Stimulated activated CD8-positive, alpha-beta memory T cell treated with anti-CD3 and anti-CD28 coated beads, Interleukin-2, amount 100 ng/mL, for 1 hour (primary cell): Measurements from ENCODE around the gene ZBTB20.
A peak's percentile ranks its signal among the peaks of the same experiment; 100 is the strongest.
"Not testable (repeated sequence)": the region's sequence is repeated elsewhere in the genome, so short reads cannot be mapped to it uniquely, and the experiment has no call there.

Source experiments
- DNase-seq, 2 donors: peaks; one replicate each; pipeline ENCODE4 v3.0.0-alpha.2; 2020; ENCODE audit warnings: low read depth in 2 of 2

ZBTB20 gene

DNA sequence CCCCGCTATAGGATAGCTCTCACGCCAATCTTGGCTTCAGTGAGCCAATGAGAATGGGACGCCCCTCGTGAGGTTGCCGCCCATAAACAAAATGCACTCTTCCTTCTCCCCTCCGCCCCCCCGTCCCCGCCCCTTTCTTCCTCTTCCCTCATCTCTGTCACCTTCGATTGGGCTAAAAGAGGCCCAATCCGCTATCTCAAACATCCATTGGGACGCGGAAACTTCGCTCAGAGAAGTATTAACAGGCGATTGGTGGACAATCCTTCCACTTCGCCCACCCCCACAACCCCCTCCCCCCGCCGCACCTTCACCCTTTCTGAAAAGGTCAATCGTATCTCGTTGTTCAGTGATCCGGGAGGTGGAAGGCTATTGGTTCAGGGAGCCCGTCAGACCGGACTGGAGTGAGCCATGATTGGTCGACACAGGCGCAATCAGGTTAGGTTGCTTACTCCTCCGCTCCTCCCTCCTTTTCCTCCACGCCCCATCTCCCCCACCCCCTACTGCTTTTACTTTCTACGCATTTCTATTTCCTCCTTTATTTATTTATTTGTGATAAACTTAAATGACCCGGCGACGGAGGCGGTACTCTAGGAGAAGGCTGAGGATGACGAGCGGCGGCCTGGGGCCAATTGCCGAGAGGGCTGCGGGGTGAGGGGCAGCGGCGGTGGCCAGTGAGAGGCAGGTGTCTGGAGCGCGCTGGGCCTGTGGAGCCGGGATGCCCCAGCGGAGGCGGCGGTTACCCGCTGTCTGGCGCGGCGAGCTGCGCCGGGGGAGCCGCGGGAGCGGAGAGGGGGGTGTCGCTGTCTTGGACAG lies 447 bp upstream of the ZBTB20 start:
- peak; percentile 88 to 91 for DNase-seq

DNA sequence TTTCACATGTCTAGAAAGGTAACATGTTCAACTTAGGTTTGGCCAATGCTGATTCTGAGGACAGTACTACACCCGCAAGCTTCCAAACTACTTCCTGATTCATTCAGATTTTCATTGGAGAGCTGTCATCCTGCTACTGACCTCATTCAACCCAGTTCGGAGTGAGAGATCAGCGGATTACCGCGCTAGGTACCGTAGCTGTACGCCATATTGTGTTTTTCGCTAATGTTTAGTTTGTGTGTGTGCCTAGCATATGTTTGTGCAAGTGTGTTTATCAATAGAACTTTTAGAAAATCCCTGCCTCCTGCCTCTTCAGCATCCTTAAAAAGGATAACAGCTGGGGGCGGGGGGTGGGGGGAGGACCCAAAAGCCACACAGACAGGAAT lies 1.1 kb downstream of the ZBTB20 start:
- peak in 1 of 2 donors; percentile 11 for DNase-seq

DNA sequence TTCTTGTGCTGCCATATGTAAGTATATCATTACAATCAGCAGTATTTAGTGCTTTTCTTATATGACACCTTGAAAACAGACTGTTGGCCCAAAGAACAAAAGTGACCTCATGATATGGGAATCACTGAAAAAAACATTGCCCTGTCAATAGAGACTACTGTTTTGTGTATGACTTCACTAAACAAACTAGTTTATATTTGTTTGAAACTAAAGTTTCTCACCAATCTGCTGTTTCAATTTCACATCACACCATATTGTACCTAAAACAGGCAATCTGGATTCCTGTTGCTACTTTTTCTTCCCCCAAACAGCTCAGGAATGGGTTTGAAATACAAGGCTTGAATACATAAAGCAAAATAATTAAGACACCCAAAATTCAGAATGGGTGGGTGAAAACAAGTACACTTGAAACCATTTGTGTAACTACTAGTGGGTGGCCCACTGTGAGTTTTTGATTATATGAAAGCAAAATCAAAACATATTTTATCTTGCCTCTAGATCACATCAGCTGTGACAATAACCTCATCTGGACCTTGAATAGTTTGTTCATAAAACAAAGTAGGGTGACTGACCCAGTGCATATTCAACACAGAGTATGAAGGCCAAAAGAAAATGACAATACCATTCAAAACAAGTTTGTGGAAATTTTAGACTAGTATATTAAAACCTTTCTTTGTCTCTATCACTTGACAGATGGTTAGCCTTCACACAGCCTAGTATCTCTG lies 5.9 kb downstream of the ZBTB20 start:
- no peak for DNase-seq

DNA sequence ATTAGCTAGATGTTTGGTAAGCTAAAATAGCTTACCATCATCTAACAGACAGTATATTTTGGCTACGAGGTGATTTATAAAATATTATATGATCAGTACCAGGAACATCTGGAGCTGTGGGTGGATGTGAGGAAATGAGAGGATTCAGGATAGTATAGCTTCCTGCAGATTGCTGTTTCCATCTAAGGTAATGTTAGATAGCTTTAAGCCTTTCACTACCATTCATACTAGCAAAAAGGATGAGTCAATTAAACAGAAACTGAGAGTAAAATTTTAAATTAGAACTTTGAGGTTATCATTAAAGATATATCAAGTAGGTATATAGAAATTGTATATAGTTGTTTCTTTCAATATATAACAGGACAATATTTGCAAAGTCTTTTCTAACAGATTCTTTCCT lies 8.0 kb downstream of the ZBTB20 start:
- DNase-seq, result no peak

DNA sequence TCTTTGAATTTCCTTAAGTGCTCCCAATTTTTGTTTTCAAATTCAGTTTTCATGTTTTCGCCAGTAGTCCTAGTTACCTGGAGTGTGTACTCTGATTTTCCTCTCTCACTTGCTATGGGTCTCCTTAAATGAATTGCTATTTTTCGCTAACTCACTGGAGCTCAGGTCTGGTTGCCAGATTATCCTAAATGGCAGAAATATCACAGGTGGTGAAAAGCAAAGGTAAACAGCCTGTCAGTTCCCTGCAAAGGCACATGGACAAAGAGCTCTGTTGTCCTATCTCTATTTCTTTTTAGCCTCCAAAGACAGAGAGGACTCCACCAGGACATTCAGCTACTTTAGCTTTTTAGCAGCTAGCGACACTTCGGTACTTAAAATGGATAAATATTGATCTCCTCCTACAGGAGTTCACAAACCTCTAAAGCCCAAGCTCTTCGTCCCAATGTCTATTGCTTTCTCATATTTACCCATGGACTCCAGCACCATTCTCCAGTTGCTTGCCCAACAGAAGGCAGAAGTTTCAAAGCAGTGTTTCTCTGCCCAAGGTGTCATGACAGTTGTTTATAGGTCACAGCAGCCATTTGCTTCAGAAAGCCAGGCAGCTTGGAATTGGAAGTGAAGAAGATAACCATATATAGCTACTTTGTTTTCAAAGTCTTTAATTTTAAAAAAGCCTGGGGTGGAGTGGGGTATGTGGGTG lies 12.3 kb downstream of the ZBTB20 start:
- no peak for DNase-seq

DNA sequence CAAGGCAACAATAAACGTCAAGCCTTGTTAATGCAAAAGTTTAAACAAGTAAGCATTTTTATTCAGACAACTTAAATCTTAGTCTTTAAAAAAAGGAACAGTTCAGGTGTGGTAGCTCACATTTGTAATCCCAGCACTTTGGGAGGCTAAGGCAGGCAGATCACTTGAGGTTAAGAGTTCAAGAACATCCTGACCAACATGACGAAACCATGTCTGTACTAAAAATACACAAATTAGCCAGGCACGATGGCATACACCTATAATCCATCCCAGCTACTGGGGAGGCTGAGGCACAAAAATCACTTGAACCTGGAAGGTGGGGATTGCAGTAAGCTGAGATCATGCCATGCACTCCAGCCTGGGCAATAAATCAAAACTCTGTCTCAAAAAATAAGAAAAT lies 19.9 kb downstream of the ZBTB20 start:
- no peak for DNase-seq

DNA sequence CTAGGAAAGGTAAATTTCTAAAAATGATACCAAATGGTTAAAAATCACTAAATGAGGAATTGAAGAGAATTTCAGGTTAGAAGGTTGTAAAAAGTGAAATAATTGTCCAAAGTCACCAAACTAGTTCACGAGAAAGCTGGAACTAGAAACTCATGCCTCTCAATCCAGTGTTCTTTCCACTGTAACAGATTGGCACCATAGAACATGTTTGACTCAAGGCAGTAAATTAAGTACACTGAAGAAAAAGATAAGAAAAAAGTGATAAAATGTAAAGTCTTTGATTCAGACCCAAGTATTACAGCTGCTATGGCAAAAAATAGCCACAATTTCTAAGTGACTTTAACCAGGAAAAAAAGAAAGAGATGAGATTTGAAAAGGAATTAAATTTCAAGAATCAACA lies 26.5 kb downstream of the ZBTB20 start:
- DNase-seq, result no peak

DNA sequence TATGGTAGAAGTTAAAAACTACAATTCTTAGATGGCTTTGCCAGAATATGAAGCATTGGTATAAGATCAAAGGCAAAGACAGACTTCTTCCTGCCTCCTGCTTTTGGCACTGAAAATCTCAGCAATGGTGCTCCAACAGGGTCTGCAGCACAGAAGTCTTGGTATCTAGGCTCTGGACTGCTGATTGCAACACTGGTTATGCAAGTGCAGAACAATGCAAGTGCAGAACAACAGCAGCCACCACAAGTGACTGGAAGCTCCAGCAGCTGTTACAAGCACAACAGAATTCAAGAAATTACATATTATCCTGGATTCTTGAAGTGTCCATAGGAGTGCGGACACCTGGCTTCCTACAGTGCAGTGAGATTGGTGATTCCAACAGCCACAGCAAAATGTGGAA lies 33.7 kb downstream of the ZBTB20 start:
- no peak for DNase-seq

DNA sequence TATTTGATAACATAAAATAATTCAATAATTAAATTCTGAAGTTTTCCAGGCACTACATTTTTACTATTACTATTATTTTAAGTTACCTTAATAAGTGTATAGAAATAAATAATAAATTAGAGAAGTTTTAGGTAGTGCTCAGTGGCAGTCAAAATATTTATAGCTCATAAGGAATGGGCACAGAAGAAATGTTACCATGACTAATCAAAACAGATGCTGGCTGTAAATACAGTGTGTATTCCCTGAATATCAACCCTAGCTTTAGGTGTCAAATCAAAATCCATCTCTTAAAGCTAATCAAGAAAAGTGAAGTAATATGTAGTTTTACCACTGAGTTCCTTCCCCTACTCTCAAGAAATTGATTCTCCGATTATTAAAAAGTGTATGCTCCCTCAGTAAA lies 35.5 kb downstream of the ZBTB20 start:
- no peak for DNase-seq

DNA sequence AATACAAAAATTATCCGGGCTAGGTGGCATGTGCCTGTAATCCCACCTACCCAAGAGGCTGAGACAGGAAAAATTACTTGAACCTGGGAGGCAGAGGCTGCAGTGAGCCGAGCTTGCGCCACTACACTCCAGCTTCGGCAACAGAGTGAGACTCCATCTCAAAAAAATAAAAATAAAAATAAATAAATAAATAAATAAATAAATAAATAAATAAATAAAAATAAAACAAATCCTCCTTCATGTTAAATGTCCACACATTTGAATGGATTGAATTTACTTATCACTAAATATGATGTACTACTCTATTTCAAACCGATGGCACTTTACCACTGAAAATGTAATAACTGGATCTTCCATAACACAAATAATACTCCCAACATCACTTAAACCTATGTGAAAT lies 36.3 kb downstream of the ZBTB20 start:
- DNase-seq, result no peak

DNA sequence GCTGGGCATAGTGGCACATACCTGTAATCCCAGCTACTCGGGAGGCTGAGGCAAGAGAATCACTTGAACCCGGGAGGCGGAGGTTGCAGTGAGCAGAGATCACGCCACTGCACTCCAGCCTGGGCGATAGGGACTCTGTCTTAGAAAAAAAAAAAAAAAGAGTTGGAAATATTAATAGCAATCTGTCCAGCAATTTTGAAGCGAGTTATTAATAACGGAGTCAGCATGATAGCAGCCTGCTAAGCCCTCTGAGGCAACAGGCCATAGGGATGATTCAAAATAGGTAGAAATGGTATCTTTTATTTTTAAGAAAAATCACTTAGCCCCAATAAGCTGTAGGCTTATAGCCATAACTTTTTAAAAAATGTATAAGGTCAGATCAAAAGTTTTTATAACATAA lies 37.0 kb downstream of the ZBTB20 start:
- not testable (repeated sequence) for DNase-seq

DNA sequence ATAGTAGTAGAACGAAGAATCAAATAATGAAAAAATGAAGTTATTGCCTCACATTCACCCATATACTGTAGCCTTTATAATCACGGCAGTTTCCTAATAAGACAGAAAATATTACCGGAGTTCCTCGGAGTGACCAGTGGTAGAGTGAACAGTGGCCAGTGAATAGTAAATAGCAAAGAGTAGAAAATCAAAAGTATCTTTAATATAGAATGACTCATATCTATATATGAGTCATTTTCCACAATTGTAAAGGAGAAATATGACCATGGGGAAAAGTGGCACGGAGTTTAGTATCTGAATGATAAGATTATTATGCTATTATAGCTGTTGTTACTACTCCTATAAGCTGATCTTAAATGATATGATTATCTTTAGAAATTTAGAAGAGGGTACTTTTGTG lies 38.5 kb downstream of the ZBTB20 start:
- DNase-seq, result no peak

DNA sequence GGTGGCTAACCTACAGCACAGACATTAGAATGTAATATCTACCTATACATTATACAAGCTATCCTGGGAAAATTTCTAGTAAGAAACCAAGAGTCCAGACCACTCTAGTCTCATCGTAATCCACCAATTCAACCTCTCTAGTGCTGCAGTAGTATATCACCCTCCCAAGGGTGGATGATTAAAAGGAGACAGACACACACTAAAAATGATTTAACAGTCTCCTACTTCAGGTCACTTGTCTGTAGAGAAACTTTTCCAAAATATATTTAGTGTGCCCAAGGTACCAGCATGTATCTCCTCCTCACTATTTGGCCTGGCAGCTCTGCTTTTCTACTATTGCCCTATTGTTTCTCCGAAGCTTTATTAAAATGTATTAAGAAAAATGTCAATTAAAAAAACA lies 45.0 kb downstream of the ZBTB20 start:
- no peak for DNase-seq

DNA sequence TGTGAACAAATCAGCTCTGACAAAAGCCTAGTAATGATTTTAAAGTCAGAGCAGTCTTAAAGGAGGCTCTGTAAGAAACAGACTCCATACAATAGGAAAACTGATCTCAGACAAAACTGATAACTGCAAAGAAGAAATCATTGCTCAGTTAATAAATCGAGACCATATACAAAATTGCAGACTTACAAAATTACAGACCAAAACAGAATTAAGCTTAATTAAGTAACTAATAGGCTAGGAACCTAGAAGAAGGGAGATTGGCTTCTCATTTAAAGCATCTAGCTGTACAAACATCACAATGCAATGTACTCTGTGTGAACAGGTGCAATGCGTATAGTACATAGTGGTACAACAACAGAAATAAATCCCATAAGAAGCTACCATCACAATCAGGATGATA lies 46.3 kb downstream of the ZBTB20 start:
- DNase-seq, result no peak

DNA sequence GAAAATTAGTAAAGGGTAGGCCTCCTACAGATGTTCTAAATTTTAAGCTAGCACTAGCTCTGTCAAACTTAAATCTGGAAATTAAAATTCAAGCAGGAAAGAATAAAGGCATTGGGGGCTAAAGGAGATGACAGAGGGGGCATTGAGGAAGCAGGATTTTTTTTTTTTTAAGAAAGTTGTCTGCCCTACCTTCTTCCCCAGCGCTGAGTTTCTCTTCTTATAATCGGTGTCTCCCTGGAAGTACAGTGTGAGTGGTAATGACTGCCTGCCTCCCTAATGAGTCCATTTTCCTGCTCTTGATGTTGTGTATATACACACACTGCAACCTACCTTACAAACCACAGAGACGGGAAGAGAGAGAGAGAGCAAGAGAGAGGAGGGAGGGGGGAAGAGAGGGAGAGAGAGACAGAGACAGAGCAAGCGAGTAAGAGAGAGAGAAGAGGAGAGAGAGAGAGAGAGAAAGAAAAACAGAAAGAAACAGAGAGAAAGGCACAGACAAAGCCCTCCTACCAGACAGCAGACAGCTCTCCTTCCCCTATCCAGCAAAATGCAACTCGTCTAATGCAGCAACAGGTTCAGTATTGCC lies 47.0 kb downstream of the ZBTB20 start:
- DNase-seq, result no peak

DNA sequence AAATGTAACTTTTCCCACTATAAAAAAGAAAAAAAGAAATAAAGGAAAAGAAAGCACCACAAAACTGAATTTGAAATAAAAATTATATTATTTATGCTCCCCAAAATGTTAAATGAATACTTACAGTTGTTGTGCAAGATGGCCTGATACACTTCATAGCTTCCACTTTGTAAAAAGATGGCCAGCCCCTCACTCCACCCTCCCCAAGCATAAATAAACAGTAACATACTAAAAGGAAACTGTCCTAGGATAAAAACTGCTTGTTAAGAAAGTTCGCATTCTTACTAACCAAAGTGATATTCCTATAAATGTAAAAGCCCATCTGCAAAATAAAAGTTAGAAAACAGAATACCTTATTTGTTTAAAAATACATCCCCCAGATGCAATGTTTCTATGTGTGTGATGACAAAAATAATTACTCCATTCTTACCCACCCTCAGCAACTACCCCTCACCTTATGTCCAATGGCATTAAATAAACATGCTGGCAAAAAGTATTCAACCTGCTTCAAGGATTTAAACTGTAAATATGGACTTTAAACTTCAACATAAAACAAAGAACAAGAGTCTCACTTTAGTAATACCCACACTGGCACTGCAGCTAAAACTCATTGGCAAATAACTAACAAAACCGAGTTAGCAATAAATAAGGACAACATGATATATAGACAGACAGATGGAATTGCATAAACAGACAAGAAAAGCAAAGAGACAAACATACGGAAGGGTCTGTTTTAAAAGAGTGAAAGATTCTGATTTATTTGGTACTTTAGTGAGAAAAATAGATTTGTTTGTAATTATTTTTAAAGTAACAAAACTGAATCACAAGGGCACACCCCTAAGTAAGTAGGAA lies 47.7 kb downstream of the ZBTB20 start:
- no peak for DNase-seq

DNA sequence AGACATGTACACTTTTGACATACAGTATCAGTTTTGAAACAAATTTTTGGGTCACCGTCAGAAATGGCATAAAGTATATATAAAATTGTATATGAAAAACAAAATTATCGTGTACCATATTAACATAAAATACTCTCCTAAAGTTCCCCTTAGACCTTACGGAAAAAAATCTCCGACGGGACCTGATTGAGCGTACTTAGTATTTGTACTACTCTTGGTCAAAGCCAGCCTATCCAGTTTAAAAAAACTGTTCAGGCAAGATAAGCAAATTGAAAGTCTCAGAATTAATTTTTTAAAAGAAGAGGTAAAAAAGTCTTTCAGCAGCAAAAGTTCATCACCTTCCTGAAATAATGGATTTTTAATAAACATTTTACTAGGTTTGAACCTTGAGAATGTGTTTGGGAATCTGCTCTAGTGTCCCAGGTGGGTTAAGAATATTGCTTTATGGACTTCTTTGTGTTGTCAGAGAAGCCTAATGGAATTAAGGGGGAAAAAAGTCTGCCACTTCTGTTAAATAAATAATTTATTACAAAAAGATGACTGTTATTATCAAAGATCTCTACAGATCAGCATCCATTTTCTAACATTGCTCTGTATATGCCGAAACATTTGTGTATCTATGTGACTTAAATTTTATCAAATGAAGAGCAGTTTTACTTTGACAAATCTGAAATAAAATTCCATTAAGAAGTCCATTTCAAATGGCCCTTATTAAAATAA lies 48.6 kb downstream of the ZBTB20 start:
- no peak for DNase-seq

DNA sequence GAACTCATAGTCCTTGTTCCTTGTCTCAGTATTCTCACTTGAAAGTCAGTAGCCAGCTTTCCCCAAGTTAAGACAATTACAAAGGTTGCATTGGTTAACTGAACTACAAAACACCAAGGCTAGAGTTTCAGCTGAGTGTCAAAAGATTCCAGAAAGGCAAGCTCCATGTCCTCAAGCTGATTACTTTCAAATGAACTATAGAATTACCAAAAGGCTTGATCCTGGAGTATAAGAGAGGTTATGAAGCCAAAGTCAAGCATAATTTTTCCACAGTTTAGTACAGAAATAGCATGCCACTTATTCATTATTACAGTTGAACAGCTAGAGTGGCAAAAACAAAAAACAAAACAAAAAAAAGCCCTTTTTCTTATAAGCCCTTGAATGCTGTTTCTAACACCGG lies 51.9 kb downstream of the ZBTB20 start:
- DNase-seq, result no peak

DNA sequence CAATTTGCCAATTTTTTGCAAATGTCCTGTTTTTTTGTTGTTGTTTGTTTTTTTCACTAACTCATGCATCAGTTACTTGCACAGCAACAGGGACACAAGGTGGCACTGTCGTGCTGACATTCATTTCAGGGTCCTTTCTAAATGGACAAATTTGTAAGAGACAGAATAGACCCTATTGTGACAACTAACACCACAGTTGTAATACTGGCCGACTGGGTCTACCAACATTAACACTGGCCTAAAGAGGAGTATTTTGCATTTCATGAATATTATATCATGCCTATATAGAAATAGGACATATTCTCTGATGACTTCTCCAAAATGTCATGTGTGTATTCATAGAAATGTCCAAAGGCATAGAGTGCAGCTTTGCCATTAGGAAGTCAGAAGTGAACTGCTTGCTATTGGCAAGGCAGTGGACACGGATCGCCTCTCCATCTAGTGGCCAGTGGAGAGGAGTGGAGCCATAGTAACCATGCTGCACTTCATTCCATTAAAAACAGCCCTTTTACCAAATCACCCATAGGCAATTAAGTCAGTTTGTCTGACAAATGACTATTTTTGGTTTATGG lies 54.8 kb downstream of the ZBTB20 start:
- DNase-seq, result peak; percentile 7 to 33

DNA sequence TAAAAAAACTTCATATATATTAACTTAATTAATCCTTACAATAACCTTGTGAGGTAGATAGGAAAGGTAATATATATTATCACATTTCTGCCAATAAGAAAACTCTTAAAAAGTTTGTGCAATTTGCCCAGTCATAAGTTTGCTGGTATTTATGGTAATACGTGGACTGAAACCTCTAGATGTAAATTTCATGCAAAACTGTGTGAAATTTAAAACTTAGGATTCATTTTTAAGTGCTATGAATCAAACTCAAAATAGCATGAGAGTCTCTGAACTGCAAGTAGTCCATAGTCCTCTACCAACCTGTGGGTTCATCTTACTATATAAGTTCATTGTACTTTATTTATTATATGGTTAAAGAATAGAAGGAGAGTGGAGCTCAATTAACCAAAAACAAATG lies 56.4 kb downstream of the ZBTB20 start:
- DNase-seq, result no peak

DNA sequence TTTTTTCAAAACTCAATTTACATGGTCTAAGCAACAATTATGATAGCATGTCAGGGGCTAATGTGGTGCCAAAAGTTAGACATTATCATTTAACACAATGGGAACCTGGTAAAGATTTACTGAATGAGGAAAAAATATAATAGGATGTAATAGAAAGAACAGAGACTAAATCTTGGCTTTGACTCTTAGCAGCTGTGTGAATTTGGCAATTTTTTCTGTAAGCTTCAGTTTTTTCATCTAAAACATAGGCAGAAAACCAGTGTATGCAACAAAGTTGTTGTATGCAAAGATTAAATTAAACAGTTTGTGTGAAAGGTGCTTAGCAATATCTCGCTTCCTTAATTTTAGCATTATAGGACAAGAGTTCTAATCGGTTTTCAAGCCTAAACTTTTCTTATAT lies 57.6 kb downstream of the ZBTB20 start:
- no peak for DNase-seq
